ENCODE data around the gene RNF145.

GRCh38 chr5:159212657-159213462 lies 3.5 kb upstream of the RNF145 start:
- TF ChIP-seq, protein P1, sequence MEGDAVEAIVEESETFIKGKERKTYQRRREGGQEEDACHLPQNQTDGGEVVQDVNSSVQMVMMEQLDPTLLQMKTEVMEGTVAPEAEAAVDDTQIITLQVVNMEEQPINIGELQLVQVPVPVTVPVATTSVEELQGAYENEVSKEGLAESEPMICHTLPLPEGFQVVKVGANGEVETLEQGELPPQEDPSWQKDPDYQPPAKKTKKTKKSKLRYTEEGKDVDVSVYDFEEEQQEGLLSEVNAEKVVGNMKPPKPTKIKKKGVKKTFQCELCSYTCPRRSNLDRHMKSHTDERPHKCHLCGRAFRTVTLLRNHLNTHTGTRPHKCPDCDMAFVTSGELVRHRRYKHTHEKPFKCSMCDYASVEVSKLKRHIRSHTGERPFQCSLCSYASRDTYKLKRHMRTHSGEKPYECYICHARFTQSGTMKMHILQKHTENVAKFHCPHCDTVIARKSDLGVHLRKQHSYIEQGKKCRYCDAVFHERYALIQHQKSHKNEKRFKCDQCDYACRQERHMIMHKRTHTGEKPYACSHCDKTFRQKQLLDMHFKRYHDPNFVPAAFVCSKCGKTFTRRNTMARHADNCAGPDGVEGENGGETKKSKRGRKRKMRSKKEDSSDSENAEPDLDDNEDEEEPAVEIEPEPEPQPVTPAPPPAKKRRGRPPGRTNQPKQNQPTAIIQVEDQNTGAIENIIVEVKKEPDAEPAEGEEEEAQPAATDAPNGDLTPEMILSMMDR (IDR thresholded peaks at IDR 0.05), result no peak
- no peak for TF ChIP-seq POLR2A (IDR thresholded peaks at IDR 0.05)

Measured in testis (tissue), 2 donors.